ENCODE data around the gene ACSS1.

ACSS1 gene

GRCh38 chr20:25061103-25061799 is 3.3 kb upstream of the ACSS1 start:
- FAIRE-seq, result no peak

GRCh38 chr20:25059866-25060465 is 2.0 kb upstream of the ACSS1 start:
- FAIRE-seq (no peak), DNase-seq (ENCODE audit: insufficient read length, low spot score) (no peak)

More at GRCh38 chr20:25061103-25061799, 3.3 kb upstream of the ACSS1 start:
- DNase-seq (ENCODE audit: insufficient read length, low spot score), result no peak

GRCh38 chr20:25058847-25059810 is 1.2 kb upstream of the ACSS1 start:
- DNase-seq (ENCODE audit: insufficient read length, low spot score), result no peak
- no peak for FAIRE-seq

GRCh38 chr20:25057234-25058050 is 497 bp downstream of the ACSS1 start:
- DNase-seq (ENCODE audit: insufficient read length, low spot score) (peak; percentile 52), FAIRE-seq (no peak)

GRCh38 chr20:25056690-25057233 is 1.2 kb downstream of the ACSS1 start:
- FAIRE-seq, result no peak

GRCh38 chr20:25055711-25056495 is 2.0 kb downstream of the ACSS1 start:
- no peak for FAIRE-seq

More at GRCh38 chr20:25056690-25057233, 1.2 kb downstream of the ACSS1 start:
- DNase-seq (ENCODE audit: insufficient read length, low spot score), result no peak

GRCh38 chr20:25054995-25055629 is 2.8 kb downstream of the ACSS1 start:
- FAIRE-seq, result no peak
- DNase-seq (ENCODE audit: insufficient read length, low spot score), result no peak

More at GRCh38 chr20:25055711-25056495, 2.0 kb downstream of the ACSS1 start:
- no peak for DNase-seq (ENCODE audit: insufficient read length, low spot score)

GRCh38 chr20:25054096-25054820 is 3.7 kb downstream of the ACSS1 start:
- FAIRE-seq (no peak), DNase-seq (ENCODE audit: insufficient read length, low spot score) (no peak)

- FAIRE-seq, result no peak
Observed at GRCh38 chr20:25053255-25054031, 4.5 kb downstream of the ACSS1 start.

GRCh38 chr20:25052255-25053194 is 5.4 kb downstream of the ACSS1 start:
- FAIRE-seq (no peak), DNase-seq (ENCODE audit: insufficient read length, low spot score) (no peak)

More at GRCh38 chr20:25053255-25054031, 4.5 kb downstream of the ACSS1 start:
- no peak for DNase-seq (ENCODE audit: insufficient read length, low spot score)

GRCh38 chr20:25051386-25052155 is 6.4 kb downstream of the ACSS1 start:
- FAIRE-seq (no peak), DNase-seq (ENCODE audit: insufficient read length, low spot score) (no peak)

- FAIRE-seq (no peak), DNase-seq (ENCODE audit: insufficient read length, low spot score) (no peak)
Observed at GRCh38 chr20:25050501-25051350, 7.2 kb downstream of the ACSS1 start.

- DNase-seq (ENCODE audit: insufficient read length, low spot score) (no peak), FAIRE-seq (no peak)
Observed at GRCh38 chr20:25050082-25050481, 7.9 kb downstream of the ACSS1 start.

- FAIRE-seq (no peak), DNase-seq (ENCODE audit: insufficient read length, low spot score) (no peak)
Observed at GRCh38 chr20:25049261-25050060, 8.5 kb downstream of the ACSS1 start.
